ENCODE results near the gene NCKAP1.
"Not testable (repeated sequence)": the region's sequence is repeated elsewhere in the genome, so short reads cannot be mapped to it uniquely, and the experiment has no call there.

Gene NCKAP1

GRCh38 chr2:183037074-183037552, 1.1 kb downstream of the NCKAP1 start:
- FAIRE-seq, result peak; percentile 15

DNA sequence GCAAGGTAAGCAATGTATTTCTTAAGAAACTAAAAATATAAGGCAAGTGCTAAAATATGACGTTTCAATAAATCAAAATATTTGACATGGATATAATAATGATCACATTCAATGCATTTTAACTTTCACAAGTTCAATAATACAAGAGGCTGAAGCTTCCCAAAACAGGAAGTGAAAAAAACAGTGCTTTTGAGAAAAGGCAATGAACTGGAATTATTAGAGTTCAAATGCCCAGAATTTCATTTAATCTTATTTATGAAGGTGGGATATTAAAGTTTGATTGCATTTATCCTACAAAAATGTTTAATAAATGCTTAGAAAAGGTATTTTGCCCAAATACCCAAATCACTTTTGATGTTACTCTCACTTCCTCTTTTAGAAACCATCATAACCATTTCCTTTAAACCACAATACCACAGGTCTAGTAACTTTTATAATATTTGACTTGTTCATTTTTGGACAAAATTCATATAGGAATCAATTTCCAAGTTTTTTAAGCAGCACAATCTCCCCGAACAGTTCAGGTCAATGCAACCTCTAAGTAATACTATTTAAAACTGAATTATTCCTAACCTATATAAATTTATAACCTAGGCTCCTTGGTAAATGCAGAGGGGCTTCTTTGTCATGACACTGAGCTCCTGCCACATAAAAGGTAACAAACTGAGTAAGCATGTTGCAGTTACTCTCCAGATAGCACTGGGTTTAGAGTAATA, 2.1 kb downstream of the NCKAP1 start:
- peak; percentile 66 for FAIRE-seq

DNA sequence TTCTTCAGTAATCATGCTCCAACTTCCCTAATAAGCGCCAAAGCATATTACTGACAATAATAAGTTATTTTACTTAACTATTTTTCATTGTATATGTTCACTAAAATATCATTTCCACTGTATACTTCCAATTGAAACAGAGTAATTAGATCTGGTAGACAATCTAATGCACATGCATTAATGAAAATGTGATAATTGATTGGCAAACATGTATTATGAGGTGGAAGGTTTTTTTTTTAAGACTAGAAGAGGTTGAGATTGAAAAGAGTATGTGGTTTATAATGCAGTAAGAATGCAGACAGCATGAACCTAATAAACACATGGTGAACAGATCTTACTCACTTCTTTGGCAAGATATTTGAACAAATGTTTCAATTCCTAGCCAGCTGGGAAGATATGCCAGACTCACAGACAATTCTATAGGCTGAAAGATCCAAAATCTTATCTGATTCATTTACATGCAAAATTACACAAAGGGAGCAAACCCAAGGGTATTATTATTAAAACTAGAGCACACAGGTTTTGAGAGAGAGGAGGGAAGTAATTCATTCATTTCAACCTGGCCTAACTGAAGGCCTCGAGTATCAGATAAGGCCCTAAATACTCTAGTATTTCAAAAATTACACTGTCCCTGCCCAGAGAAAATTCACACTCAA, 2.8 kb downstream of the NCKAP1 start:
- FAIRE-seq, result peak; percentile 71

- FAIRE-seq, result no peak
These were observed 3.5 kb downstream of the NCKAP1 start for GRCh38 chr2:183034806-183035205.

DNA sequence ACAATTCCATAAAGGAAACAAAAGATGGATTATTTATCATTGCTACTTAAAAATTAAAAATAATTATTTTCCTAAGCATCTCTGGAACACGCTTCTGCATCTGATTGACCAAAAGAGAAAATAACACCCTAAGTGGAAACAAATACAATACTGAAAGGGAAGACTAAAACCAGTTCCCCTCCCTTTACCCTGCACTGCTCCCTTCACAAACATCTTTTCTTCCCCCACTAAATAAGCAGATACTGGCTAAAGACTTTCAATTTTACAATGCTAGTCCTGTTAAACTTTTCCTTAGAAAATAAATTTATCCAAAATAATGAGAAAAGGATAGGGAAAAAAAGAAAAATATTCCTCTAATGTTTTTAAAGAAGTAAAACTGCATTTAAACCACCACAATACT, 4.3 kb downstream of the NCKAP1 start:
- FAIRE-seq, result no peak

- no peak for FAIRE-seq
These were observed 6.1 kb downstream of the NCKAP1 start for GRCh38 chr2:183031911-183032794.

DNA sequence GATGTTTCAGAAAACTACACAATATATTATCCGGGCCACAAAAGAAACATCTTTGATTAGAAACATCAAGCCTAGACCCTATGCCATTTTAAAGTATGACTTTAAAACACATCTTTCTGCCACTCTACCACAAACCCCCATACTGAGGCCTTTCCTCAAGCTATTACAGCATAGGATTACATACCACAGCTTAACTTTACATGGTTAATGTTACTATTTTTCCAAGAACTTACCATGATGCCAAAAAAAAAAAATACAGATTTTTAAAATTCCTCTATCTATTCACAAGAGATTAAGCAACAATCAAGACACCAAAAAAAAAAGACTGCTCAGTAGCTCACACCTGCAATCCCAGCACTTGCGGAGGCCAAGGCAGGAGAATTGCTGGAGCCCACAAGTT, 9.0 kb downstream of the NCKAP1 start:
- FAIRE-seq, result no peak

- FAIRE-seq, result peak; percentile 81
These were observed 10.1 kb downstream of the NCKAP1 start for GRCh38 chr2:183028108-183028507.

DNA sequence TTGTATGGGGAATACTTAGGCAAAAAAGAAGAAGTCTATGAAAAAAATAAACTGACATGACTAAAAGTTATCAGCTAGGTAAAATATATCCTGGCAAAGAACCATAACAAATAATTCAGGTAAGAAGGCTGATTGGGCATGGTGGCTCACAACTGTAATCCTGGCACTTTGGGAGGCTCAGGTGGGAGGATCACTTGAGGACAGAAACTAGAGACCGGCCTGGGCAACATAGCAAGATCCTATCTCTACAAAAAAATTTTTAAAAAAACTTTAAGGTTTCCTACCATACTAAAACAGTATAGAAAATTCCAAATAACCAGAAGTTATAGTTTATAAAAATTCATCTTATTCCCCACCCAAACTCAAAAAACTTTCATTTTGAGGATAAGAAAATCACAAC, 10.8 kb downstream of the NCKAP1 start:
- FAIRE-seq, result no peak

GRCh38 chr2:183026424-183026823, 11.8 kb downstream of the NCKAP1 start:
- no peak for FAIRE-seq

- FAIRE-seq, result no peak
These were observed 12.3 kb downstream of the NCKAP1 start for GRCh38 chr2:183025993-183026392.

DNA sequence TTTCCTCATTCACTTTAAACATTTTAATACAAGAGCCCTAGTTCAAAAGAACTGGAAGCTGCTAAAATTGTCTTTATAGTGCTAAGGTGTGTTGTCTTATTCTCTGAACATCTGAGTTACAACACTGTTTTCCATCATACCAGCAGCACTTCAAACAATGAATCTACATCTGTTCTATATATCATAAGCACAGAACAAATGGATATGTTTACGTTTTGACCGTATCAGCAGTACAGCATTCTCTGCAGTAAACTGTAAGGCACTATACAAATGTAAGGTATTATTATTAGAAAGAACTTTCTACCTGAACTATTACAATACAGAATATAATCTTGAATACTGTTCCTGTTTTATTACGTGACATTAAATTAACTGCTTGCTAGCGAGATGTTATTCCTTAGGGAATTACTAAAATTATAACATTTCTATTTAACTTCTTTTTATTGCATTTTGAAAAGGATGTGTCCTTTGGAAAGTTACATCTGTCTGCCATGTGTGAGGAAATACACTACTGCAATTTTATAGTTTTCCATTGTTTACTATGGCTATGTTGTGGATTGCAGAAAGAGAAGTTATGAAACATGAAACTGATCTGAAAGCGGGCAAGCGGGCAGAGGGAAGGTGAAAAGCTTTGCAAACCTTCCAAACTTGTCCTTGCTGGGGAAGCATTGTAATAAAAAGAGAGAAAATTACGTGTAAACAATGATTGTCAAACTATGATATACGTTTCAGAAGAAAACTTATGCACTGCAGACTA, 13.7 kb downstream of the NCKAP1 start:
- peak; percentile 15 for FAIRE-seq

GRCh38 chr2:183022711-183023110, 15.5 kb downstream of the NCKAP1 start:
- FAIRE-seq, result no peak

DNA sequence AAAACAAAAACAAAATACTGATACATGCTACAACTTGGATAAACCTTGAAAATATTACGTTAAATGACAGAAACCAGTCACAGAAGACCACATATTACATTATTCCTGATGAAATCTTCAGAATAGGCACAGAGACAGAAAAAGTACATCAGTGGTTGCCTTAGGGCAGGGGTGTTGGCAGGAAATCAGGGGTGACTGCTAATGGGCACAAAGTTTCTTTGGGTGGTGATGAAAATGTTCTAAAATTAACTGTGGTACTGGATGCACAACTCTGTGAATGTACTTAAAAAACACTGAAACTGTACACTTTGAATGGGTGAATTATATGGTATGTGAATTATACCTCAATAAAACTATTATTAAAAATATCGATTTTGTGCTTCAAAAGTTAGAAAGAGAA, 16.6 kb downstream of the NCKAP1 start:
- no peak for FAIRE-seq

- no peak for FAIRE-seq
These were observed 18.4 kb downstream of the NCKAP1 start for GRCh38 chr2:183019718-183020442.

GRCh38 chr2:183017845-183018244, 20.4 kb downstream of the NCKAP1 start:
- FAIRE-seq, result not testable (repeated sequence)

DNA sequence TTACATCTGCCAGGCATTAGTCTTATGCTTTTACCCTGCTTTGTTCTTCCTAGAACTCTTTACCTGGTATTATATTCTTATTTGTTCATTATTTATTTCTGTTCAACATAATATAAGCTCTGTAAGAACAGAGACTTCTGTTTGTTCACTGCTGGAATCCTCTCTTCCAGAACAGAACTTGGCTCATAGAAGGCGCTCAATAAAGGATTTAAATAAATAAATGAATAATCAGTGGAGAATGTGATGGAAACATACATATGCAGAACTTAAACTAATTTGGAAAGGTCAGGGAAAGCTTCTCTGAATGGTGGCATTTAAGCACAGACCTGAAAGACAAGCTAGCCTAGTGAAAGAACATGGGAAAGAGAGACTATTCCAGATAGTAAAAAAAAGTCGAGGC, 24.3 kb downstream of the NCKAP1 start:
- no peak for FAIRE-seq

- no peak for FAIRE-seq
These were observed 26.5 kb downstream of the NCKAP1 start for GRCh38 chr2:183011743-183012142.

DNA sequence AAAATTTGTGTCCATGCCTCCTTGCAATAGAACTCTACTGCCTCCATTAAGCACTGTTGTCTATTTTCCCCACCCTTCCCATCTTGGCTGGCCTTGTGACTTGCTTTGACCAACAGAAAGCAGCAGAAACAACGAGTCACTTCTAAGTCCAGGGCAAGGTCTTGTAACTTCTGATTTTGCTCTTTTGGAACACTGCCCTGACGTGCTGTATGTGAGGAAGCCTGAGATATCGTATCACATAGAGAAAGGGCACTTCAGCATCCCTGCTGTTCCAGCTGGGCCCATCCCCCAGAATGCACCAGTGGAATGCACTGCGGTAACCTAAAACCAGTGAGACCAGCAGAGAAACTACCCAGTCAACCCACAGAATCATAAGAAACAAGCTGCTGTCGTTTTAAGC, 28.1 kb downstream of the NCKAP1 start:
- FAIRE-seq, result no peak

- FAIRE-seq, result no peak
These were observed 28.9 kb downstream of the NCKAP1 start for GRCh38 chr2:183009249-183009899.

GRCh38 chr2:183001948-183002347, 36.3 kb downstream of the NCKAP1 start:
- peak; percentile 11 for FAIRE-seq

DNA sequence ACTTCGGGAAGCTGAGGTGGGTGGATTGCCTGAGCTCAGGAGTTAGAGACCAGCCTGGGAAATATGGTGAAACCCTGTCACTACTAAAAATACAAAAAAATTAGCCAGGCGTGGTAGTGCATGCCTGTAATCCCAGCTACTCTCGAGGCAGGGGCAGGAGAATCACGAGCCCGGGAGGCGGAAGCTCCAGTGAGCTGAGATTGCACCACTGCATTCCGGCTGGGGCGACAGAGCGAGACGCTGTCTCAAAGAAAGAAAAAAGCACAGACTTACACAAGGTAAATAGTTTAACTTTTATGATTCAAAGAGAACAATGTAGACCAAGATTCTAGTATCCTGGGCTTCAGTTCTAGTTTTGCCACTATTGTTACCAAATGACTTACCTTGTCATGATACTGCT, 37.4 kb downstream of the NCKAP1 start:
- no peak for FAIRE-seq
